C1 segment of cervical spinal cord (tissue), 14 donors: ENCODE results near the gene KRABD2.
"Not testable (repeated sequence)": the region's sequence is repeated elsewhere in the genome, so short reads cannot be mapped to it uniquely, and the experiment has no call there.

Experiments
- DNase-seq, 14 donors: peaks; one replicate each; lab custom pipeline; 2025; lab: John Stamatoyannopoulos, UW

The KRABD2 gene

DNA sequence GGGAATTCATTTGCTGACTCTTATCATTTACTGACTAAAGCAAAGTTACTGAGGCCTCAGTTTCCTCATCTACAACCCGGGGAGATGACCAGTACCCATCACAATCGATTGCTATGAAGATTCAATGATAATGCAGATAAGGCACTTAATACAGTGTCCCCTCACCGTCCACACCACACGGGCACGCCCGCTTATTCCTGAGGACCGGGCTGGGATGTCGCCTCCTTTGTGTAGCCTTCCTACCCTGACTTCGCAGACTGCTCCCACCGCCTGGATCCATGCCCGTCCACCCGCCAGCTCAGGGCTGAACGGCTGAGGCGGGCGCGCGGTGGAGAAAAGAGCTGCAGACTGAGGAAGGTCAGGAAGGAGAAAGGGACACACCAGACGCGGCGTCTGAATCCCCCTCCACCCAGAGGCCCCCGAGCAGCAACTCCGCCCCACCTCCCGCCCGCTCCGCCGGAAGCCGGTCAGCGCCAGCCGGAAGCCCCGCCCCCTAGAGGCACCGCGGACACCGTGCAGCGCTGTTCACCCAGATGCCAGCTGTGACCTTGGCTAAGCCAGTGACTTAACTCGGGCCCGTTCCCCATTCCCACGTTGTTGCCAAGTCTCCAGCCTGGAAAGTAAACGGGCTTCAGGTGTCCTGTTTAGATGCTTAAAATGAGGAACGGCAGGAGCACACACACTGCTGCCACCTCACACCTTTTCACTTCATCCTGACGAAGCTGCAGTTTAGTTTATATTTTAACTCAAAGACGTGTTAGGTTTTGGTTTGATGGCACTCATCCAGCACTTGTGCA, at the start of gene KRABD2:
Gene KRABD2, minus strand, starts transcription at position 434 of the 797 bp plus-strand sequence.
- peak in 13 of 14 donors; percentile 36 to 90 (median 84) for DNase-seq

DNA sequence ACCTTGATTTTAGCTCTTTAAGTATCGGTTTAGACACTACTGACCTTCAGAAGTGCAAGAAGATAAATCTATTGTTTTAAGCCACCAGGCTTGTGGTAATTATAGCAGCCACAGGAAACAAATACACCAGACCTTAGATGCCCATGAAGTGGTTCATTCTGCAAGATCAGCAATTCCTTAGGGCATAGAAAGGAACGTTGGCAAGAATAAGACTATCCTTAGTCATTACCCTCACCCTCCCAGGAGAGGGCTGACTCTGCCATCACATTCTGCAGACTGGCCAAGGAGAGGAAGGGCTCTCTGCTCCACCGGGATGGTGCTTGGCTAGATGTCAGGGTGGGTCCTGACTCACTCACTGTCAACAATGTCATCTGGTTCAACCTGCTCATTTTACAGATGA, 45.1 kb upstream of the KRABD2 start:
- DNase-seq = no peak

DNA sequence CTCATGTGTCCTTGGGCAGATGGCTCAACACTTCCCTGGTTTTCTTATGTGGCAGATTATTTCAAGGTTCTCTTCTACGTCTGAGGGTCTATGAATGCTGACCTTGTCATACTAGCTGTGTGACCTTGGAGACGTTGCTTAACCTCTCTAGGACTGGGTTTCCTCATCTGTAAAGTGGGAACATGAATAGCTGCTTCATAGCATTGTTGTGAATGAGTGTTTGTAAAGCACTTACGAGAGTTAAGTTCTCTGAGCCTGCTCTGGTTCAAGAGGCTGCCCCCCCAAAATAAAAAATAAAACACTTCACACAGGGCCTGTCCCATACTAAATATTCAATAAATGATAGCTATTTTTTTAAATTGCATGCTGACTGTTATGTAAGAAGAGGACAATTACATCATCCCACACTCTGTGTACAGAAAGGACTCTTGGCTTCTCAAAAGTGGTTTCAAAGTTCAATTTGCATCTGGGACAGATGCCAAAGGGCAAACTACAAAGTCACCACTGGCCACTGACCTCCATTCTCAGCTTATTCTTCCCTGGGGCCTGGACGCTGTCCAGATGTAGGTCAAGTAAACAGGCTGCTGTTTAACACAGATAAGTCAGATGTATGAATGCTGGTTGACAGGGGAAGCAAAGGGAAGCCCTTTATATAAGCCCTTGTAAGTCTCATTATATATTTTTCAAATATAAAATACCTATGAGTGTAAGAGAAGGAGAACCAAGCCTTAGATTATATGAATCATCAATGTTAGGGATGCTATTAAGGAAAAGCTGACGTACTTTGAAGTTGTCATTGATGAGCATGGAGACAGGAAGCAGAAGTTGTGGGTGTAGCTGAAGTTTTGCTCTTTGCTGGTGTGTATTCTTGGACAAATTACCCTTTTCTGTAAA, 43.8 kb upstream of the KRABD2 start:
- DNase-seq = peak in 1 of 14 donors; percentile 2

DNA sequence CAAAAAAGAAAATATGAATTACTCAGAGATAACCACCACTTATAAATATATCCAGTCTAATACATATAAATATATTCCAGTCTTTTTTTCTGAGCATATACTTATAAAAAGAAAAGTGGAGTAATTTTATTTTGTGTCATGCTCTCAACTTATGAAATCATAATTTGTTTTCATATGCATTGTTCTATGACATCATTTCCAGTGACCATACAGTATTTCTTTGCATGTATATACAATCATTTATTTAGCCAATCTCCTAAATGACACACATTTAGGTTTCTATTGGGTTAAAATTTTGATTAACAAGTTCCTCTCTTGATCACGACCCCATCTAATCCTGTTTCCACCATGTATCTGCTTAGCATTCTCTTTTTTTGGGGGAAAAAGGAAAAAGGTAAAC, 42.8 kb upstream of the KRABD2 start:
- no peak for DNase-seq

DNA sequence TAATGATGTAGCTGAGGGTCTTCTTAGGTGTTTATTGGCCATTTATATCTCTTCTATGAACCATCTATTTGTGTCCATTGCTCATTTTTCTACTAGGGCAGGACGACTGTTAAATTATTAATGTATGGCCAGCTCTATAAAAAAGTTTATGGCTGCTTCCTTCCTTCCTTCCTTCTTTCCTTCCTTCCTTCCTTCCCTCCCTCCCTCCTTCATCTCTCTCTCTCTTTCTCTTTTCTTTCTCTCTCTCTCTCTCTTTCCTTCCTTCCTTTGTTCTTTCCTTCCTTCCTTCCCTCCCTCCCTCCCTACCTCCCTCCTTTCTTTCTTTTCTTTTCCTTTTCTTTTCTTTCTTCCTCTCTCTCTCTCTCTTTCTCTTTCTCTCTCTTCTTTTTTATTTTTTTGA, 42.0 kb upstream of the KRABD2 start:
- no peak for DNase-seq

DNA sequence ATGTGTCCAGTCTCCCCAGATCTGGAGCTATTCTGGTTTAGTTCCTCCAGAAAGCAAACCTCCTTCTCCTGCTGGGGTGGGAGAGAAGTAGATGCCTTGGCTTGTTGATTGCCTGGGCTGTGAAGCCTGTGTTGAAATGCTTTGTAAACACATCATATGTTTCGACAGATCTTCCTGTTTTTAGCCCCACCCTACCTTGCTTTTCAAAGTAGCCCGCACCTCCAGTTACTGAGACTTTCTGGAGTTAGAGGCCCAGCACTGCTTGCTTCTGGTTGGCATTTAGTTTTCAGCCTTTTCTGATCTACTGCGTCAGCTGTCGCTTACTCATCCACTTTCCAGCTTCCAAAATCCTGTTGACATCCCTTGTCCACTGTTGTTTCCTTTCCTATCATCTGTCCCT, 41.3 kb upstream of the KRABD2 start:
- DNase-seq = no peak

DNA sequence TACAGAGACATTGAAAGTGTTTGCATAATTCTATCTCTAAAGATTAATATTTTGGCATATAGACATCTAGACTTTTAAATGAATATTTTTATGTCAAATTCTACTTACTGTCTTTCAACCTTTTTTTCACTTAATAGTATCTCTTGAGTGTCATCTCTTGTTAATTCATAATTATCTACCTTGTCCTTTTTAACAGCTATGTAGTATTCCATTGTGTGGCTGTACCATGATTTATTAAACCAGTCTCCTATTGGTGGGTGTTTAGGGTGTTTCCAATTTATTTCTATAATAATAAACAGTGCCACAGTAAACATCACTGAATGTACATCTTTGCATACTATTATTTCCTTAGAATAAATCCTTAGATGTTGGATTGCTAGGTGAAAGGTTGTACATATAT, 37.4 kb upstream of the KRABD2 start:
- DNase-seq = no peak

DNA sequence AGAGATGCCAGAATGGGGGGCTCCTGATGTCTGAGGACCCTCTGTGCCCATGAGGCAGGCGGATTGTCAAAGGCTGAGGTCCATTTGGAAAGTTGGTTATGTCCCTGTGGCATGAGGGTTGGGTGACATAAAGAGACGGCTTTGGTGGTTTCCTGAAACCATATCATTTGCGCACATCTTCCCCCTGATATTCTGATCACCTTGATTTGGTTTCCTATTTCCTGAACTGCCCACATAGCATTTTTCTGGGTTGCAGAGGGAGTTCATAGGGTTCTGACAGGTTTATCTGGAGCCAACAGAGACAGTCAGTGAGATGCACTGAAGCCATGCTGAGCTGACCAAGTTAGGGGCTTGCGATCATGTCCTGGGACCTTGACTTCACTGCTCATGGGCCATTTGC, 36.8 kb upstream of the KRABD2 start:
- DNase-seq = no peak

DNA sequence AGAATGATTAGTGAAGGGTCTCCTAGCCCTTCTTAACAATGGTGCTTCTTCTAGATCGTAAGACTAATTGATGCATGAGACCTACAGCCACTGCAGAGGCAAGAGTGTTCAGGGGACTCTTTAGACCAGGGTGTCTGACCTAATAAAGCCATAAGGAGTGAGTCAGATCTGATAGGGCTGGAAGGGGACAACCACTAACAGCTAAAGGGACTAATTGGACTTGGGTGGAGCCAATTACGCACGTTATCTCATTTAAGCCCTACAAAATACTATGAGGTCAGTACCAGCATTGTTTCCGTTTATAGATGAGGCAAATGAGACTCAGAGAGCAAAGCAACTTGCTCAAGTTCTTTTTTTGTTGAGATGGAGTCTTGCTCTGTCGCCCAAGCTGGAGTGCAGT, 35.6 kb upstream of the KRABD2 start:
- no peak for DNase-seq

DNA sequence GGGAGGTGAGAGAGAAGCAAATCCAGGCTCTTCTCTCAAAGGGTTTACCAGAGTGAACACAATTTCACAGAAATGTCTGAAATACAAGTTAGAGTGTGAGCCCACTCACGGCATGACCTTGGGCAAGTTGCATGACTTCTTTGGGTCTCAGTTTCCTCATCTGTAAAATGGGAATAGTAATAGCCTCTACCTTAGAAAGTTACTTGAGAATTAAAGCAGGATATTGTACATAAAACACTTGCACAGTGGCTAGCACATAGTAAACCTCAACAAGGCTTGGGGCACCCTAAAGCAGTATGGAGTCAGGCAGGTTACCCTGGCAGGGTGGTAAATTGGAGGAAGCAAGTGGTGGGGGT, 34.4 kb upstream of the KRABD2 start:
- no peak for DNase-seq

DNA sequence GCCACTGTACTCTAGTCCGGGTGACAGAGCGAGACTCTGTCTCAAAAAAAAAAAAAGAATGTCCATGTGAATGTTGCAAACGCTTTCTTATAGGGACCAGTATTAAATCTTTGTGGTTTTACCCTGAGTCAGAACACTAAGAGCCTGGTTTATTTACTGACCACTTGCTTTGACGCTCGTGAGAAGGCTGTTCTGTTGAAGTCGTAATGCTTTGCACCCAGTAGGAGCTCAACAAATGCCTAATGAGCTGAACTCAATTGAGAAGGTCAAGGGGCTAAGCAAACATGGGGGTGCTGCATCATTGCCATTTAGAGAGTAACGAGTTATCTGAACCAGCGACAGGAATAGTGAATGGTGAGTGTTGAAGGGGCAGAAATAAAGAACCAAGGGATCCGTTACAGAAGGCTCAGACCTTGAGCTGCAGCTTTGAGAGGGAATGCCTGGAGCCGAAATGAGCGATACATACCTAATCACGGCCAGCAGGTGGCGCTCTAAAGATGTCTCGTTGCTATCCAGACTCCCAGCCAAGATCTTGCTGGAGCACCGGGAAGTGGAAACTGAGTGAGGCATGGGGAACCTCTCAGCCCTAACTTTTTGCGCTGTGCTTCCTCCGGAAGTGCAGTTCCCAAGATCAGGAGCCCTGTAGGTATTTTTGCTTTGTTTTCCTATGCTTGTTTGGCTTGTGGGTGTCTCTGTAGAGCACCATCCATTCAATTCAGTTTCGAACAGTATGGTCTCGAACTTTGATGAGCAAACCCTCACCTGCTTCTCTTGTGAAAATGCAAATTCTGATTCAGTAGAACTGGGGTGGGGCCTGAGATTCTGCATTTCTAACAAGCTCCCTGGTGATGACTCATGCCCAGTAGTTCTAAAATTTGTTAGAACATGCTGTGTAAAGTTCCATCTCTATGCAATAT, 33.7 kb upstream of the KRABD2 start:
- peak; percentile 8 to 86 (median 68) for DNase-seq

DNA sequence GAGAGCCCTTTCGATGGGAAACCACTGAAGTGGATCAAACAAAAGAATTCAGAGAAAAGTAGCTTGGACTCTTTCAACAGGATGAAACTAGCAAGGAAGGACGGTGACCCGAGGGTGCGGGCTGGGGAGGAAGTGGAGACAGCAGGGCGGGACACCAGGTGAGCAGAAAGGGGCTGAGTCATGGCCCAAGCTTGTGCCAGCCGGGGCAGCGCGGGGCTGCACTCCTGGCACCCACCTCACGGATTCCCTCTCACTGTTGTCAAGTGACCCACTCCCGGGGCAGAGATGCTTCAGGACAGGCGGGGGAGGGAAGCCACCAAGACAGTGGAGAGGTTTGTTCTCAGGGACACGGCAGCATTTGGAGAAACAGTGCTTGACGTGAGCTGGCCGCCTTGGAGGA, 31.9 kb upstream of the KRABD2 start:
- DNase-seq = no peak

DNA sequence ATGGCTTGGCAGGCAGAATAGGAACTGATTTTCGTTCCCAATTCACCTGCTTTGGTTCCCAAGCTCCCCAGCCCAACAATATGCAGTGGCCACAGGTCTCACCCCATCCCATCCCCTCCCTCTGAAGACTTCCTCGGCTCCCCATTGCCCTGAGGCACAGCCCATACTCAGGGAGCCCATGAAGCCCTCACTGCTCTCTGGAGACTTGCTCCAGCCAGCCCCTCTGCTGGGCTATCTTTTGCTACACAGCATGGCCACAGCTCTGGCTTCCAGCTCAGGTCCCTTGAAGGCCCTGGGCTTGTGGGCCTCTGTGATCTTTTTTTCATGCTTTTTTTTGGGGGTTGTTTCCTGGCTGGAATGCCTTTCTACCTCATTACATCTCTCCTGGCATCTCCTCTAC, 29.7 kb upstream of the KRABD2 start:
- no peak for DNase-seq

DNA sequence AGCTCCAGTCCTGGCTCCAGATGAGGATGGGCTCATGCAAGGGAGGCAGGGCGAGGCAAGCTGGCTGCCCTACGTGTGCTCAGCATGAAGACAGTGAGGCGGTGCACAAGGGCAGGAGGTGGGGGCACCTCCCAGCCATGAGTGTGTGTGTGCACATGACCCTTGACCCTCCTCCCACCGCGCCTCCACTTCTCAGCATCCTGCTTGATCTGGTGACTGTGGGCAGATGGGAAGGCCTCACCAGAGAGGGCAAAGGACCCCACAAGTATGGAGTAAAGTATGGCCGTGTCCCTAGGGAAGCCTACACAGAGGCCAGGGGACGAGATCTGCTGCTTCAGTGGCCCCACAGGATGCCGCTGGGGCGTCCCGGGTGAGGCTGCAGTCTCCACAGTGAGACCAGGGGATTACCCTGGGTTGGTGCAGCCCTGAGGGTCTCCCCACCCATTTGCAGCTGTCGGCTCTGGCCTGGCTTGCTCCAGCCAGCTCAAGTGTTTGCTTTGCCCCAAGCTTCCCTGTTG, 29.1 kb upstream of the KRABD2 start:
- DNase-seq = no peak

DNA sequence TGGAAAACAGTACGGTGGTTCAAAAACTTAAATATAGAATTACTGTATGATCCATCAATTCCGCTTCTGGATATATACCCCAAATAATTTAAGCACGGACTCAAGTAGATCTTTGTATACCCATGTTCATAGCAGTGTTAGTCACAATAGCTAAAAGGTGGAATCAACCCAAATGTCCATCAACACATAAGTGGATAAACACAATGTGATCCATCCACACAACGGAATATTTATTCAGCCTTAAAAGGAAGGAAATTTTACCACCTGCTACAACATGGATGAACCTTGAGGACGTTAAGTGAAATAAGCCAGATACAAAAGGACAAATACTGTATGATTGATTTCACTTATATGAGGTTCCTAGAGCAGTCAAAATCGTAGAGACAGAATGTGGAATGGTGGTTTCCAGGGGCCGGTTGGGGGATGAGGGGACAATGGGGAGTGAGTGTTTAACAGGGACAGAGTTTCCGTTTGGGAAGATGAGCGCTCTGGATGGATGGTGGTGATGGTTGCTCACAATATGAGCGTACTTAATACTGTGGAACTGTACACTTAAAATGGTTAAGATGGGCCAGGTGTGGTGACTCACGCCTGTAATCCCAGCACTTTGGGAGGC, 26.5 kb upstream of the KRABD2 start:
- DNase-seq = no peak

DNA sequence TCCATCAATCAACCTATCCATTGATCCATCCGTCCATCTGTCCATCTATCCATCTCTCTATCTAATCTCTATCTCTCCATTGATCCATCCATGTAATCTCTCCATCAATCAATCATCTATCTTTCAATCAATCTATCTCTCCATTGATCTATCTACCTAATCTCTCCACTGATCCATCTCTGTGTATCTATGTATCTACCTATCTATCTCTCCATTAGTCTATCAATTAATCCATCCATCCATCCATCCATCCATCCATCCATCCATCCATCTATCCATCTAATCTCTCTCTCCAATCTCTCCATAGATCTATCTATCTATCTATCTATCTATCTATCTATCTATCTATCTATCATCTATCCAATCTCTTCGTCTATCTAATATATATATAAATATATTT, 24.6 kb upstream of the KRABD2 start:
- DNase-seq = no peak

DNA sequence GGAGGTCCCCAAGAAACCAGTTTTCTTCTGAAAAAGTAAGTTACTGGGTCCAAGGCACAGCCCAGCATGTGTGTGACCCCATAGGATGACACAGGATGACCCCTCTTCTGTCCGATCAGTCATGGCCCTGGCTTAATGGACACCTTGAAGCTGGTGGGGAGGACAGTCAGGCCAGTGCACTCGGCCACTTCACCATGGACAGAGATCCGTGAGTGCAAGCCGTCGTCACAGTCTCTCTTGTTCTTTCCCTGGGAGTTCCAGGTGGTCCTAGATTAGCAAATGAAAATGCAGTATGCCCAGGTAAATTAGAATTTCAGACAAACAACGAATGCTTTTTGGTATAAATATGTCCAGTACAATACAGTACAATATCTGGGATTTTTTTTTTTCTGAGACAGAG, 22.5 kb upstream of the KRABD2 start:
- DNase-seq = no peak

DNA sequence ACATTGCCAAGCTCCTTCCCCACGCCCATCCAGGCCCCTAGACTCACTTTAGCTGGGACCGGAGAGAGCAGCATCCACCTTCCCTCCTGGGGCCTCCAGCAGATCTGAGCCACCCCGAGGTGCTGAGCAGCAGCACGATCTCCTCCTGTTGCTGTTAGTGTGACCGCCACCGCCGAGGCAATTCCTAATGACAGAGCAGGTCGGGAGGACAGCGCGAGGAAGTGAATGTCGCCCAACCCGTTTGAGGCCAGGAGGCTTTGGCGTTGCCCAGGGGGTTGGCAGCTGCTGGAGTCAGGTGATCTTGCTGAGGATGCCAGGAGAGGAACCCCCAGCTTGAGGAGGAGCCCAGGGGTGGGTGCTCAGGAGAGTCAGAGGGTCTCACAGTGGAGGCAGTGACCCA, 21.1 kb upstream of the KRABD2 start, which contains the start of gene RNF222:
Gene RNF222, minus strand, starts transcription at position 192 of the 400 bp plus-strand sequence. CDS start 4,366 bp downstream, outside the sequence.
- no peak for DNase-seq

DNA sequence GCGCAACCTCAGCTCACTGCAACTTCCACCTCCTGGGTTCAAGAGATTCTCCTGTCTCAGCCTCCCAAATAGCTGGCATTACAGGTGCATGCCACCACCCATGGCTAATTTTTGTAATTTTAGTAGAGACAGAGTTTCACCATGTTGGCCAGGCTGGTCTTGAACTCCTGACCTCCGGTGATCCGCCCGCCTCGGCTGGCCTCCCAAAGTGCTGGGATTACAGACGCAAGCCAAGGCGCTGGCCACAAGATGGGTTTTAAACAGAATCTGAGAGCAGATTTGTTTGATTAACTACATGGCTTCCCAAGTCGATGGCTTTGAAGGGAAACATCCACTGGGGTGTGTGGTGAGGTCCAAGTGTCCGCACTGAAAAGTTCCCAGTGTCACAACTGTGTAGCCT, 18.0 kb upstream of the KRABD2 start:
- not testable (repeated sequence) for DNase-seq

DNA sequence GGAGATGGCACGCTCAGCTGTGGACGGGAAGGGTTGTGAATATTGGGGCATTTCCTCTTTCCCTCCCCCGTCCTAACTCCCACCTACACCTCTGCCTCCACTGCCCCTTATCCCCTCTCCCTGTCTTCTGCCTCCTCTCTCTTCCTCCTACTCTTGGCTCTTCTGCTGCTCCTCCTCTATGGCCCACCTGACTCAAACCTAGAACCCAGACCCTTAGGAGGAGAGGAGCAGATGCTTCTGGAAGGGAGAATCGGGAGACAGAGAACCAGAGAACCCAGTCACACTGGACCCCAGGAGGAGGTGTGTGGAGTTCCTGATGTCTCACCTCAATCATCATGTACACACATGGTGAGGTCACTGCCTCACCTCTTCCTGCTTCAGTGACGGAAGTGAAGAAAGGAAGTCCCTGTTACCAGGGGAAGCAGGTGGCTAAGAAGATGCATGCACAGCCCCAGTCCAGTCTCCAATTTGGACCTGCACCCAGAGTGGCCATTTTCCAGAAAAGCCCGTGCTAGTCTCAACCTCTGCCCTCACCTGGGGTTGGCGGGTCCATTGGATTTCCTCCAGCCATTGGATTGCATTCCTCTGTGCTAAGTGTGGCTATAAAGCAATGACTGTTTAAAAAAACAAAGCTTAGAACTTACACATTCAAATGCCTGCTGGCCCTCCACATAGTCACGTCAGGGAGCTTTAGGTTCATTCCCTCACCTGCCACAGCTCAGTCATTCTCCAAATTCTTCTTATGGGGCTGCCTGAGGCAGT, 17.1 kb upstream of the KRABD2 start:
- no peak for DNase-seq
